ENCODE data around the gene LDLRAD4.

LDLRAD4 gene

DNA sequence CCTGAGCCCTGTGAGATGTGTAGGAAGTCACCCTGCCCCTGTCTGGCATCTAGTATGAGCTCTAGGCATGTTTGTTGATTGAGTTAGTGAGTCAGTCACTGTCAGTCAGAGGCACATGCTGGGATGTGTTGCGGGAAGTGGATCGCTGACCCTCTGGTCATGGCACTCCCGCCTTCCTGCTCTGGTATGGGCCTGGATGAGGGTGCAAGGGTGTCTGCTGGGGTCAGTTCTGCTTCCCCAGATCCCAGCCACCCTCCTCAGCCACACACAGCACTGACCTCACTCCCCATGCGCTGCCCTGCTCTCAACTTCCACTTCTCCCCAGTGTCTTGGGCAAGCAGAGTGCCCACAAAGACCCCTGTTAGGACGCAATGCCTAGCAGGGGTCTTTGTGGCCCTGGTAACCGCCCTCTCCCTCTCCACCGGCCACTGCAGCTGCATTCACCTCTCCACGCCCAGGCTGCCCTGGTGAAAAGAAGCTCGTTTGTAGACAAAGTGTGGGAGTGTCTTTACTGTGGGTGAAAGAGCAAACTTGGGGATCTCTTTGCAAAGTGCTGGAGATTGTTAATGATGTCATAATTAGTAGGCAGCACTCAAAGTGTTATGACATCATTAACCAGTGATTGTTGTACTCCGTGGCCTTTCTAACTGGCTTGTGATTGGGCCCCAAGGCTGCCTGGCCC is 252.1 kb downstream of the LDLRAD4 start:
- Histone ChIP-seq H4K91ac (ENCODE audit: low read depth, low read length, poor library complexity) (peak overlapping the region; percentile 47), H3K18ac (ENCODE audit: low read length) (peak overlapping the region; percentile 88), H3K4me3 (ENCODE audit: low read length in 2 of 2) (no peak overlapping the region), H3K4me1 (ENCODE audit: control insufficient read depth in 2 of 2, insufficient read depth in 1 of 2, low read depth in 1 of 2, low read length in 2 of 2) (peaks cover 8 to 19% of the 10 kb centered on the region in 2 donors), H2AFZ (ENCODE audit: low read length) (peak overlapping the region; percentile 87), H3K9me3 (replicated peaks in 1 of 2; ENCODE audit: control insufficient read depth in 2 of 2, insufficient read depth in 1 of 2, low read depth in 1 of 2, low read length in 2 of 2) (no peaks in the 10 kb centered on the region), H2BK120ac (ENCODE audit: low read depth, low read length) (no peak overlapping the region), H3K4ac (ENCODE audit: low read length) (no peak overlapping the region), H4K8ac (ENCODE audit: low read depth, low read length) (no peak overlapping the region), H3K14ac (ENCODE audit: low read length) (no peak overlapping the region), H3K36me3 (replicated peaks in 1 of 2; ENCODE audit: control insufficient read depth in 2 of 2, insufficient read depth in 2 of 2, low read length in 2 of 2) (no peaks in the 10 kb centered on the region), H2BK5ac (ENCODE audit: low read length) (no peak overlapping the region), H3K4me2 (ENCODE audit: insufficient read depth, low read length, poor library complexity, severe bottlenecking) (no peak overlapping the region), H3K27me3 (ENCODE audit: control insufficient read depth in 3 of 3, insufficient read depth in 3 of 3, low read depth in 1 of 3, low read length in 3 of 3) (peaks cover 0 to 1% (median 0%) of the 10 kb centered on the region in 3 experiments), H3K9ac (ENCODE audit: low read depth, low read length, poor library complexity) (no peak overlapping the region), H3K27ac (replicated peaks; ENCODE audit: low read length) (no peak overlapping the region), H3K23ac (ENCODE audit: low read depth, low read length, poor library complexity) (no peak overlapping the region), H2AK5ac (ENCODE audit: low read depth, low read length) (peak overlapping the region; percentile 85), H2BK12ac (ENCODE audit: low read length) (no peak overlapping the region), H3K79me1 (ENCODE audit: low read depth, low read length) (no peaks in the 10 kb centered on the region), H2BK15ac (ENCODE audit: low read length) (no peak overlapping the region)
- DNase-seq (ENCODE audit: low spot score), result no peak
- WGBS, 2 donors (ENCODE audit: extremely low coverage in 2 of 2, insufficient read length in 2 of 2, insufficient replicate concordance in 1 of 2), result no CpG with 5 or more reads among the region's 10 CpGs

GRCh38 chr18:13471198-13471845 is 252.8 kb downstream of the LDLRAD4 start:
- Histone ChIP-seq H3K79me1 (ENCODE audit: low read depth, low read length) (no peaks in the 10 kb centered on the region), H3K27ac (replicated peaks; ENCODE audit: low read length) (no peak overlapping the region), H3K18ac (ENCODE audit: low read length) (peak overlapping the region; percentile 58), H3K36me3 (replicated peaks in 1 of 2; ENCODE audit: control insufficient read depth in 2 of 2, insufficient read depth in 2 of 2, low read length in 2 of 2) (no peaks in the 10 kb centered on the region), H3K4ac (ENCODE audit: low read length) (no peak overlapping the region), H3K9ac (ENCODE audit: low read depth, low read length, poor library complexity) (no peak overlapping the region), H2BK5ac (ENCODE audit: low read length) (no peak overlapping the region), H2BK15ac (ENCODE audit: low read length) (no peak overlapping the region), H3K23ac (ENCODE audit: low read depth, low read length, poor library complexity) (no peak overlapping the region), H2AK5ac (ENCODE audit: low read depth, low read length) (no peak overlapping the region), H3K14ac (ENCODE audit: low read length) (peak overlapping the region; percentile 77), H3K4me3 (ENCODE audit: low read length in 2 of 2) (no peak overlapping the region), H2BK120ac (ENCODE audit: low read depth, low read length) (peak overlapping the region; percentile 35), H4K91ac (ENCODE audit: low read depth, low read length, poor library complexity) (no peak overlapping the region), H4K8ac (ENCODE audit: low read depth, low read length) (no peak overlapping the region), H2BK12ac (ENCODE audit: low read length) (no peak overlapping the region), H3K4me1 (ENCODE audit: control insufficient read depth in 2 of 2, insufficient read depth in 1 of 2, low read depth in 1 of 2, low read length in 2 of 2) (peaks cover 8 to 19% of the 10 kb centered on the region in 2 donors), H3K9me3 (replicated peaks in 1 of 2; ENCODE audit: control insufficient read depth in 2 of 2, insufficient read depth in 1 of 2, low read depth in 1 of 2, low read length in 2 of 2) (no peaks in the 10 kb centered on the region), H3K4me2 (ENCODE audit: insufficient read depth, low read length, poor library complexity, severe bottlenecking) (no peak overlapping the region), H2AFZ (ENCODE audit: low read length) (peak overlapping the region; percentile 87), H3K27me3 (ENCODE audit: control insufficient read depth in 3 of 3, insufficient read depth in 3 of 3, low read depth in 1 of 3, low read length in 3 of 3) (peaks cover 0 to 1% (median 0%) of the 10 kb centered on the region in 3 experiments)
- WGBS, 2 donors (ENCODE audit: extremely low coverage in 2 of 2, insufficient read length in 2 of 2, insufficient replicate concordance in 1 of 2), result no CpG with 5 or more reads among the region's 17 CpGs
- no peak for DNase-seq (ENCODE audit: low spot score)

GRCh38 chr18:13471971-13472628 is 253.5 kb downstream of the LDLRAD4 start:
- Histone ChIP-seq H3K4me2 (ENCODE audit: insufficient read depth, low read length, poor library complexity, severe bottlenecking) (no peak overlapping the region), H3K4ac (ENCODE audit: low read length) (no peak overlapping the region), H4K91ac (ENCODE audit: low read depth, low read length, poor library complexity) (no peak overlapping the region), H3K18ac (ENCODE audit: low read length) (peak overlapping the region; percentile 88), H3K4me1 (ENCODE audit: control insufficient read depth in 2 of 2, insufficient read depth in 1 of 2, low read depth in 1 of 2, low read length in 2 of 2) (peaks cover 8 to 20% of the 10 kb centered on the region in 2 donors), H3K23ac (ENCODE audit: low read depth, low read length, poor library complexity) (no peak overlapping the region), H2BK5ac (ENCODE audit: low read length) (no peak overlapping the region), H3K27me3 (ENCODE audit: control insufficient read depth in 3 of 3, insufficient read depth in 3 of 3, low read depth in 1 of 3, low read length in 3 of 3) (peaks cover 0 to 1% (median 0%) of the 10 kb centered on the region in 3 experiments), H2AK5ac (ENCODE audit: low read depth, low read length) (no peak overlapping the region), H3K4me3 (ENCODE audit: low read length in 2 of 2) (no peak overlapping the region), H3K9me3 (replicated peaks in 1 of 2; ENCODE audit: control insufficient read depth in 2 of 2, insufficient read depth in 1 of 2, low read depth in 1 of 2, low read length in 2 of 2) (no peaks in the 10 kb centered on the region), H3K9ac (ENCODE audit: low read depth, low read length, poor library complexity) (peak overlapping the region; percentile 32), H3K27ac (replicated peaks; ENCODE audit: low read length) (no peak overlapping the region), H3K36me3 (replicated peaks in 1 of 2; ENCODE audit: control insufficient read depth in 2 of 2, insufficient read depth in 2 of 2, low read length in 2 of 2) (no peaks in the 10 kb centered on the region), H2BK12ac (ENCODE audit: low read length) (no peak overlapping the region), H4K8ac (ENCODE audit: low read depth, low read length) (no peak overlapping the region), H2BK120ac (ENCODE audit: low read depth, low read length) (no peak overlapping the region), H2AFZ (ENCODE audit: low read length) (peak overlapping the region; percentile 87), H2BK15ac (ENCODE audit: low read length) (no peak overlapping the region), H3K79me1 (ENCODE audit: low read depth, low read length) (no peaks in the 10 kb centered on the region), H3K14ac (ENCODE audit: low read length) (no peak overlapping the region)
- WGBS, 2 donors (ENCODE audit: extremely low coverage in 2 of 2, insufficient read length in 2 of 2, insufficient replicate concordance in 1 of 2), result no CpG with 5 or more reads among the region's 17 CpGs
- peak; percentile 49 for DNase-seq (ENCODE audit: low spot score)

DNA sequence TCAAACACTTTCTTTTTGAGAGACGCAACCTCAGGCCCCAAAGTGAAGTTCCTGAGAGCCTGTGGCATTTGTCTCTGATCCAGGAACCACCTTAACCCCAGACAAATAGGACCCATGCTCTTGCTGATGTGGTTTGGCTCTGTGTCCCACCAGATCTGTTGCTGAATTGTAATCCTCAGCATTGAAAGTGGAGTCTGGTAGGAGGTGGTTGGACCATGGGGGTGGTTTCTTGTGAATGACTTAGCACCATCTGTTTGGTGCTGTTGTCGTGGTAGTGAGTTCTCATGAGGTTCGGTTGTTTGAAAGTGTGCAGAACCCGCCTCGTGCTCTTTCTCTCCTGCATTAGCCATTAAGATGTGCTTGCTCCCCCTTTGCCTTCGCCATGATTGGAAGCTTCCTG is 255.2 kb downstream of the LDLRAD4 start:
- no peak overlapping the region for H3K4me2 ChIP-seq (ENCODE audit: insufficient read depth, low read length, poor library complexity, severe bottlenecking)
- no peak overlapping the region for H2BK15ac ChIP-seq (ENCODE audit: low read length)
- H3K27me3 ChIP-seq (ENCODE audit: control insufficient read depth in 3 of 3, insufficient read depth in 3 of 3, low read depth in 1 of 3, low read length in 3 of 3), result peaks cover 0 to 1% (median 0%) of the 10 kb centered on the region in 3 experiments
- H3K79me1 ChIP-seq (ENCODE audit: low read depth, low read length), result no peaks in the 10 kb centered on the region
- H2AK5ac ChIP-seq (ENCODE audit: low read depth, low read length), result no peak overlapping the region
- no peaks in the 10 kb centered on the region for H3K36me3 ChIP-seq (replicated peaks in 1 of 2; ENCODE audit: control insufficient read depth in 2 of 2, insufficient read depth in 2 of 2, low read length in 2 of 2)
- no peak overlapping the region for H4K8ac ChIP-seq (ENCODE audit: low read depth, low read length)
- H3K9me3 ChIP-seq (replicated peaks in 1 of 2; ENCODE audit: control insufficient read depth in 2 of 2, insufficient read depth in 1 of 2, low read depth in 1 of 2, low read length in 2 of 2), result no peaks in the 10 kb centered on the region
- H3K9ac ChIP-seq (ENCODE audit: low read depth, low read length, poor library complexity), result no peak overlapping the region
- H4K91ac ChIP-seq (ENCODE audit: low read depth, low read length, poor library complexity), result no peak overlapping the region
- no peak overlapping the region for H3K4me3 ChIP-seq (ENCODE audit: low read length in 2 of 2)
- H3K14ac ChIP-seq (ENCODE audit: low read length), result no peak overlapping the region
- no CpG with 5 or more reads among the region's 6 CpGs for WGBS, 2 donors (ENCODE audit: extremely low coverage in 2 of 2, insufficient read length in 2 of 2, insufficient replicate concordance in 1 of 2)
- H3K23ac ChIP-seq (ENCODE audit: low read depth, low read length, poor library complexity), result no peak overlapping the region
- H2BK12ac ChIP-seq (ENCODE audit: low read length), result no peak overlapping the region
- no peak for DNase-seq (ENCODE audit: low spot score)
- H2BK5ac ChIP-seq (ENCODE audit: low read length), result no peak overlapping the region
- no peak overlapping the region for H2AFZ ChIP-seq (ENCODE audit: low read length)
- H3K4ac ChIP-seq (ENCODE audit: low read length), result no peak overlapping the region
- peaks cover 8 to 22% of the 10 kb centered on the region in 2 donors for H3K4me1 ChIP-seq (ENCODE audit: control insufficient read depth in 2 of 2, insufficient read depth in 1 of 2, low read depth in 1 of 2, low read length in 2 of 2)
- H2BK120ac ChIP-seq (ENCODE audit: low read depth, low read length), result no peak overlapping the region
- H3K27ac ChIP-seq (replicated peaks; ENCODE audit: low read length), result no peak overlapping the region
- no peak overlapping the region for H3K18ac ChIP-seq (ENCODE audit: low read length)
